SK-N-SH treated with all-trans-retinoic acid at 6 μM for 48 hours (cell line): ENCODE results near the gene PTH1R.

Experiments used
- ESRRG ChIP-seq: fragments of 250-450 bp; sonication (Bioruptor Pico); IDR thresholded peaks from 2 replicates; pipeline ENCODE4 v1.6.1; 2021; ENCODE audit warnings: mild to moderate bottlenecking
- RARB ChIP-seq: fragments of 250-450 bp; sonication (Bioruptor Pico); IDR thresholded peaks from 2 replicates; pipeline ENCODE4 v1.8.0; 2021; ENCODE audit warnings: mild to moderate bottlenecking, moderate library complexity
- TCF4 ChIP-seq: fragments of 250-450 bp; sonication (Bioruptor Pico); IDR thresholded peaks from 2 replicates; pipeline ENCODE4 v1.8.0; 2021; ENCODE audit warnings: mild to moderate bottlenecking, moderate library complexity, borderline replicate concordance
- TOX ChIP-seq: fragments of 250-450 bp; sonication (Bioruptor Pico); IDR thresholded peaks from 2 replicates; pipeline ENCODE4 v1.8.0; 2021; ENCODE audit warnings: mild to moderate bottlenecking, moderate library complexity, borderline replicate concordance
- ZFP30 ChIP-seq: fragments of 450-650 bp; formaldehyde crosslinking; IDR thresholded peaks from 2 replicates; pipeline ENCODE4 v1.5.0; 2022; ENCODE audit warnings: mild to moderate bottlenecking, moderate library complexity
- ZNF8 ChIP-seq: fragments of 450-650 bp; formaldehyde crosslinking; IDR thresholded peaks from 2 replicates; pipeline ENCODE4 v1.5.0; 2020; ENCODE audit warnings: mild to moderate bottlenecking, moderate library complexity
- TF ChIP-seq, protein P1 (sequence below): fragments of 250-450 bp; sonication (Bioruptor Pico); IDR thresholded peaks from 2 replicates; pipeline ENCODE4 v1.5.0; 2020; ENCODE audit warnings: mild to moderate bottlenecking, moderate library complexity
- TF ChIP-seq, protein P2 (sequence below): fragments of 250-450 bp; sonication (Bioruptor Pico); IDR thresholded peaks from 2 replicates; pipeline ENCODE4 v1.5.1; 2020; ENCODE audit warnings: low read depth, mild to moderate bottlenecking, moderate library complexity
- TF ChIP-seq, protein P3 (sequence below): fragments of 250-450 bp; sonication (Bioruptor Pico); IDR thresholded peaks from 2 replicates; pipeline ENCODE4 v1.8.0; 2020; ENCODE audit warnings: mild to moderate bottlenecking, moderate library complexity, borderline replicate concordance

- TF ChIP-seq ZFP30 (CRISPR knock-in tag) (no peak), TCF4 (CRISPR knock-in tag) (no peak), RARB (CRISPR knock-in tag) (no peak), TOX (CRISPR knock-in tag) (no peak), ZNF8 (CRISPR knock-in tag) (no peak), ESRRG (no peak)
- TF ChIP-seq, protein P1, sequence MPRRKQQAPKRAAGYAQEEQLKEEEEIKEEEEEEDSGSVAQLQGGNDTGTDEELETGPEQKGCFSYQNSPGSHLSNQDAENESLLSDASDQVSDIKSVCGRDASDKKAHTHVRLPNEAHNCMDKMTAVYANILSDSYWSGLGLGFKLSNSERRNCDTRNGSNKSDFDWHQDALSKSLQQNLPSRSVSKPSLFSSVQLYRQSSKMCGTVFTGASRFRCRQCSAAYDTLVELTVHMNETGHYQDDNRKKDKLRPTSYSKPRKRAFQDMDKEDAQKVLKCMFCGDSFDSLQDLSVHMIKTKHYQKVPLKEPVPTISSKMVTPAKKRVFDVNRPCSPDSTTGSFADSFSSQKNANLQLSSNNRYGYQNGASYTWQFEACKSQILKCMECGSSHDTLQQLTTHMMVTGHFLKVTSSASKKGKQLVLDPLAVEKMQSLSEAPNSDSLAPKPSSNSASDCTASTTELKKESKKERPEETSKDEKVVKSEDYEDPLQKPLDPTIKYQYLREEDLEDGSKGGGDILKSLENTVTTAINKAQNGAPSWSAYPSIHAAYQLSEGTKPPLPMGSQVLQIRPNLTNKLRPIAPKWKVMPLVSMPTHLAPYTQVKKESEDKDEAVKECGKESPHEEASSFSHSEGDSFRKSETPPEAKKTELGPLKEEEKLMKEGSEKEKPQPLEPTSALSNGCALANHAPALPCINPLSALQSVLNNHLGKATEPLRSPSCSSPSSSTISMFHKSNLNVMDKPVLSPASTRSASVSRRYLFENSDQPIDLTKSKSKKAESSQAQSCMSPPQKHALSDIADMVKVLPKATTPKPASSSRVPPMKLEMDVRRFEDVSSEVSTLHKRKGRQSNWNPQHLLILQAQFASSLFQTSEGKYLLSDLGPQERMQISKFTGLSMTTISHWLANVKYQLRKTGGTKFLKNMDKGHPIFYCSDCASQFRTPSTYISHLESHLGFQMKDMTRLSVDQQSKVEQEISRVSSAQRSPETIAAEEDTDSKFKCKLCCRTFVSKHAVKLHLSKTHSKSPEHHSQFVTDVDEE (CRISPR knock-in tag) = no peak
- TF ChIP-seq, protein P2, sequence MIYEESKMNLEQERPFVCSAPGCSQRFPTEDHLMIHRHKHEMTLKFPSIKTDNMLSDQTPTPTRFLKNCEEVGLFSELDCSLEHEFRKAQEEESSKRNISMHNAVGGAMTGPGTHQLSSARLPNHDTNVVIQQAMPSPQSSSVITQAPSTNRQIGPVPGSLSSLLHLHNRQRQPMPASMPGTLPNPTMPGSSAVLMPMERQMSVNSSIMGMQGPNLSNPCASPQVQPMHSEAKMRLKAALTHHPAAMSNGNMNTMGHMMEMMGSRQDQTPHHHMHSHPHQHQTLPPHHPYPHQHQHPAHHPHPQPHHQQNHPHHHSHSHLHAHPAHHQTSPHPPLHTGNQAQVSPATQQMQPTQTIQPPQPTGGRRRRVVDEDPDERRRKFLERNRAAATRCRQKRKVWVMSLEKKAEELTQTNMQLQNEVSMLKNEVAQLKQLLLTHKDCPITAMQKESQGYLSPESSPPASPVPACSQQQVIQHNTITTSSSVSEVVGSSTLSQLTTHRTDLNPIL (CRISPR knock-in tag) = no peak
- TF ChIP-seq, protein P3, sequence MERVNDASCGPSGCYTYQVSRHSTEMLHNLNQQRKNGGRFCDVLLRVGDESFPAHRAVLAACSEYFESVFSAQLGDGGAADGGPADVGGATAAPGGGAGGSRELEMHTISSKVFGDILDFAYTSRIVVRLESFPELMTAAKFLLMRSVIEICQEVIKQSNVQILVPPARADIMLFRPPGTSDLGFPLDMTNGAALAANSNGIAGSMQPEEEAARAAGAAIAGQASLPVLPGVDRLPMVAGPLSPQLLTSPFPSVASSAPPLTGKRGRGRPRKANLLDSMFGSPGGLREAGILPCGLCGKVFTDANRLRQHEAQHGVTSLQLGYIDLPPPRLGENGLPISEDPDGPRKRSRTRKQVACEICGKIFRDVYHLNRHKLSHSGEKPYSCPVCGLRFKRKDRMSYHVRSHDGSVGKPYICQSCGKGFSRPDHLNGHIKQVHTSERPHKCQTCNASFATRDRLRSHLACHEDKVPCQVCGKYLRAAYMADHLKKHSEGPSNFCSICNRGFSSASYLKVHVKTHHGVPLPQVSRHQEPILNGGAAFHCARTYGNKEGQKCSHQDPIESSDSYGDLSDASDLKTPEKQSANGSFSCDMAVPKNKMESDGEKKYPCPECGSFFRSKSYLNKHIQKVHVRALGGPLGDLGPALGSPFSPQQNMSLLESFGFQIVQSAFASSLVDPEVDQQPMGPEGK (CRISPR knock-in tag) = no peak
Measured at GRCh38 chr3:46876313-46877300, 914 bp upstream of the PTH1R start.
